Muscle layer of colon (tissue), 2 donors: ENCODE results near the gene SBSN.

Experiments
- H3K27ac ChIP-seq: one replicate; pipeline ENCODE4 v1.7.0; 2013; ENCODE audit warnings: low read depth, mild to moderate bottlenecking, low read length, moderate library complexity
- H3K27me3 ChIP-seq, 2 donors: one replicate each; pipeline ENCODE4 v1.7.0; 2013; ENCODE audit warnings: low read length in 2 of 2, mild to moderate bottlenecking in 2 of 2; ENCODE audit not compliant: insufficient read depth in 2 of 2, control insufficient read depth in 1 of 2
- H3K36me3 ChIP-seq: one replicate; pipeline ENCODE4 v1.7.0; 2013; ENCODE audit warnings: mild to moderate bottlenecking, low read length; ENCODE audit not compliant: insufficient read depth
- H3K4me1 ChIP-seq: one replicate; pipeline ENCODE4 v1.7.0; 2013; ENCODE audit warnings: mild to moderate bottlenecking, low read length; ENCODE audit not compliant: insufficient read depth
- H3K4me3 ChIP-seq, 2 donors: one replicate each; pipeline ENCODE4 v1.7.0; 2013; ENCODE audit warnings: low read length in 2 of 2, low read depth in 1 of 2, mild to moderate bottlenecking in 1 of 2, moderate library complexity in 1 of 2
- H3K9ac ChIP-seq: one replicate; pipeline ENCODE4 v1.7.0; 2013; ENCODE audit warnings: low read length
- H3K9me3 ChIP-seq: one replicate; pipeline ENCODE4 v1.7.0; 2013; ENCODE audit warnings: mild to moderate bottlenecking, low read length
- donor health status: abdominal sarcoma.
- donor health status: Adenocarcinoma of cecum.

Gene SBSN

GRCh38 chr19:35542209-35542608 is 14.1 kb upstream of the SBSN start:
- no peak overlapping the region for H3K9ac ChIP-seq
- no peaks in the 10 kb centered on the region for H3K36me3 ChIP-seq
- no peaks in the 10 kb centered on the region for H3K27me3 ChIP-seq
- H3K4me3 ChIP-seq = no peak overlapping the region
- no peaks in the 10 kb centered on the region for H3K9me3 ChIP-seq
- no peak overlapping the region for H3K27ac ChIP-seq
- peaks cover 21% of the 10 kb centered on the region for H3K4me1 ChIP-seq

- no peaks in the 10 kb centered on the region for H3K36me3 ChIP-seq
- H3K4me3 ChIP-seq = no peak overlapping the region
- peaks cover 8% of the 10 kb centered on the region for H3K4me1 ChIP-seq
- H3K9ac ChIP-seq = no peak overlapping the region
- H3K27me3 ChIP-seq = no peaks in the 10 kb centered on the region
- H3K9me3 ChIP-seq = no peaks in the 10 kb centered on the region
- H3K27ac ChIP-seq = no peak overlapping the region
Measured at GRCh38 chr19:35540356-35540927, 12.3 kb upstream of the SBSN start.

- H3K27me3 ChIP-seq = peaks cover 0 to under 1% of the 10 kb centered on the region in 2 donors
- no peaks in the 10 kb centered on the region for H3K9me3 ChIP-seq
- H3K9ac ChIP-seq = no peak overlapping the region
- H3K4me3 ChIP-seq = no peak overlapping the region
- H3K4me1 ChIP-seq = peaks cover 8% of the 10 kb centered on the region
- no peak overlapping the region for H3K27ac ChIP-seq
- no peaks in the 10 kb centered on the region for H3K36me3 ChIP-seq
Measured at GRCh38 chr19:35539850-35540249, 11.7 kb upstream of the SBSN start.

- Histone ChIP-seq H3K9ac (no peak overlapping the region), H3K36me3 (no peaks in the 10 kb centered on the region), H3K27me3 (peaks cover 0 to 6% of the 10 kb centered on the region in 2 donors), H3K4me3 (no peak overlapping the region), H3K9me3 (no peaks in the 10 kb centered on the region), H3K27ac (no peak overlapping the region), H3K4me1 (peaks cover 4% of the 10 kb centered on the region)
Measured at GRCh38 chr19:35539314-35539713, 11.2 kb upstream of the SBSN start.

- peaks cover 22 to 43% of the 10 kb centered on the region in 2 donors for H3K27me3 ChIP-seq
- H3K27ac ChIP-seq = no peak overlapping the region
- no peak overlapping the region for H3K9ac ChIP-seq
- H3K9me3 ChIP-seq = no peaks in the 10 kb centered on the region
- H3K36me3 ChIP-seq = no peaks in the 10 kb centered on the region
- no peaks in the 10 kb centered on the region for H3K4me1 ChIP-seq
- H3K4me3 ChIP-seq = no peak overlapping the region
Measured at GRCh38 chr19:35534803-35535480, 6.8 kb upstream of the SBSN start.

GRCh38 chr19:35533822-35534392 is 5.8 kb upstream of the SBSN start:
- H3K27me3 ChIP-seq = peaks cover 27 to 54% of the 10 kb centered on the region in 2 donors
- no peak overlapping the region for H3K27ac ChIP-seq
- no peaks in the 10 kb centered on the region for H3K9me3 ChIP-seq
- no peak overlapping the region for H3K9ac ChIP-seq
- H3K4me1 ChIP-seq = no peaks in the 10 kb centered on the region
- H3K4me3 ChIP-seq = no peak overlapping the region
- H3K36me3 ChIP-seq = no peaks in the 10 kb centered on the region

- peaks cover 27 to 57% of the 10 kb centered on the region in 2 donors for H3K27me3 ChIP-seq
Measured at GRCh38 chr19:35533201-35533821, 5.2 kb upstream of the SBSN start, which contains the start of gene GAPDHS. Gene GAPDHS (plus strand): TSS chr19:35533456. CDS start chr19:35533528, 72 bp downstream.

GRCh38 chr19:35531291-35531690 is 3.2 kb upstream of the SBSN start:
- Histone ChIP-seq H3K4me3 (no peak overlapping the region), H3K36me3 (no peaks in the 10 kb centered on the region), H3K9ac (no peak overlapping the region), H3K4me1 (no peaks in the 10 kb centered on the region), H3K27ac (no peak overlapping the region), H3K27me3 (peaks cover 27 to 64% of the 10 kb centered on the region in 2 donors), H3K9me3 (no peaks in the 10 kb centered on the region)

More at GRCh38 chr19:35533201-35533821, 5.2 kb upstream of the SBSN start, which contains the start of gene GAPDHS:
- Histone ChIP-seq H3K36me3 (no peaks in the 10 kb centered on the region), H3K9ac (no peak within 1 kb of the TSS), H3K4me3 (no peak within 1 kb of the TSS), H3K9me3 (no peaks in the 10 kb centered on the region), H3K4me1 (no peaks in the 10 kb centered on the region), H3K27ac (no peak within 1 kb of the TSS)

- H3K9ac ChIP-seq = no peak overlapping the region
- H3K4me1 ChIP-seq = no peaks in the 10 kb centered on the region
- H3K36me3 ChIP-seq = no peaks in the 10 kb centered on the region
- peaks cover 27 to 60% of the 10 kb centered on the region in 2 donors for H3K27me3 ChIP-seq
- no peak overlapping the region for H3K27ac ChIP-seq
- no peaks in the 10 kb centered on the region for H3K9me3 ChIP-seq
- H3K4me3 ChIP-seq = no peak overlapping the region
Measured at GRCh38 chr19:35529241-35530218, 1.4 kb upstream of the SBSN start.

- Histone ChIP-seq H3K27ac (no peak overlapping the region), H3K4me1 (no peaks in the 10 kb centered on the region), H3K27me3 (peaks cover 7 to 28% of the 10 kb centered on the region in 2 donors), H3K9ac (no peak overlapping the region), H3K36me3 (no peaks in the 10 kb centered on the region), H3K4me3 (no peak overlapping the region), H3K9me3 (no peaks in the 10 kb centered on the region)
Measured at GRCh38 chr19:35525873-35526272, 2.2 kb downstream of the SBSN start.
